Measurements from ENCODE around the gene ZNF254. TPM values are rescaled to one million over a fixed set of nuclear protein-coding genes. Genes with fewer than 3 reads are reported as not detected.

ZNF254 gene
- total and polyA plus RNA-seq, 9 of the 15 experiments (the other 6 are each of a cell fraction or from before 2014, with no cell fraction given) = 10.7 to 22.1 (median 14.2) TPM

- TF ChIP-seq CHD4 (IDR thresholded peaks at IDR 0.05; ENCODE audit: insufficient read depth, insufficient replicate concordance, low read depth, low read length, poor library complexity, severe bottlenecking) (no peak), TRIM28 (IDR thresholded peaks at IDR 0.05) (no peak), BRD9 (IDR thresholded peaks at IDR 0.05; ENCODE audit: low read depth, partially characterized antibody) (no peak), BMI1 (IDR thresholded peaks at IDR 0.05; ENCODE audit: low read length) (no peak), ETS1 (conservative IDR thresholded peaks at IDR 0.05; ENCODE audit: control insufficient read depth, low read depth, low read length) (no peak), RNF219 (CRISPR knock-in tag; IDR thresholded peaks at IDR 0.05) (no peak), BRF2 (IDR thresholded peaks at IDR 0.05; ENCODE audit: borderline replicate concordance, insufficient read depth, insufficient read length) (no peak), STAT6 (CRISPR knock-in tag; IDR thresholded peaks at IDR 0.05) (no peak), NCOA1 (IDR thresholded peaks at IDR 0.05; ENCODE audit: low read depth) (peak; percentile 47; the same call in 1 of the 2 replicates), ZNF586 (CRISPR knock-in tag; conservative IDR thresholded peaks at IDR 0.05) (no peak)
These were observed at the start of gene ZNF254 (continued) for GRCh38 chr19:24086974-24087595.

Data from K562 (cell line).